Muscle layer of duodenum (tissue), 2 donors: Measurements from ENCODE around the gene YTHDC1.
A peak's percentile ranks its signal among the peaks of the same experiment; 100 is the strongest.

Source experiments
- H3K27ac ChIP-seq: one replicate; pipeline ENCODE4 v1.7.0; 2013; ENCODE audit warnings: mild to moderate bottlenecking, low read length
- H3K27me3 ChIP-seq: one replicate; pipeline ENCODE4 v1.7.0; 2013; ENCODE audit warnings: low read depth, mild to moderate bottlenecking, control low read depth, low read length
- H3K36me3 ChIP-seq, 2 donors: one replicate each; pipeline ENCODE4 v1.7.0; 2013; ENCODE audit warnings: low read length in 2 of 2, control low read depth in 1 of 2, mild to moderate bottlenecking in 1 of 2; ENCODE audit not compliant: insufficient read depth in 2 of 2, control insufficient read depth in 1 of 2
- H3K4me1 ChIP-seq, 2 donors: one replicate each; pipeline ENCODE4 v1.7.0; 2013; ENCODE audit warnings: low read length in 2 of 2, mild to moderate bottlenecking in 2 of 2, control low read depth in 1 of 2, moderate library complexity in 1 of 2; ENCODE audit not compliant: insufficient read depth in 2 of 2, control insufficient read depth in 1 of 2
- H3K4me3 ChIP-seq, 2 donors: one replicate each; pipeline ENCODE4 v1.7.0; 2013; ENCODE audit warnings: low read length in 2 of 2, low read depth in 1 of 2, mild to moderate bottlenecking in 1 of 2
- H3K9me3 ChIP-seq, 2 donors: one replicate each; pipeline ENCODE4 v1.7.0; 2013; ENCODE audit warnings: low read length in 2 of 2, control low read depth in 1 of 2, mild to moderate bottlenecking in 1 of 2; ENCODE audit not compliant: control insufficient read depth in 1 of 2
- donor health status: healthy.

The YTHDC1 gene

GRCh38 chr4:68373513-68373912 lies 23.6 kb upstream of the YTHDC1 start:
- Histone ChIP-seq H3K9me3 (no peaks in the 10 kb centered on the region), H3K27me3 (no peaks in the 10 kb centered on the region), H3K27ac (no peak overlapping the region), H3K4me3 (peak overlapping the region; percentile 48 to 51), H3K4me1 (peaks cover 0 to 4% of the 10 kb centered on the region in 2 donors), H3K36me3 (no peaks in the 10 kb centered on the region)

GRCh38 chr4:68372588-68372987 lies 22.7 kb upstream of the YTHDC1 start:
- Histone ChIP-seq H3K4me3 (no peak overlapping the region), H3K36me3 (no peaks in the 10 kb centered on the region), H3K4me1 (peaks cover 0 to 4% of the 10 kb centered on the region in 2 donors), H3K27ac (no peak overlapping the region), H3K9me3 (no peaks in the 10 kb centered on the region), H3K27me3 (no peaks in the 10 kb centered on the region)

- H3K27ac ChIP-seq, result no peak overlapping the region
- H3K9me3 ChIP-seq, result no peaks in the 10 kb centered on the region
- no peaks in the 10 kb centered on the region for H3K27me3 ChIP-seq
- no peaks in the 10 kb centered on the region for H3K4me1 ChIP-seq
- H3K4me3 ChIP-seq, result no peak overlapping the region
- no peaks in the 10 kb centered on the region for H3K36me3 ChIP-seq
These were observed 19.4 kb upstream of the YTHDC1 start for GRCh38 chr4:68369142-68369805.

- no peaks in the 10 kb centered on the region for H3K27me3 ChIP-seq
- no peaks in the 10 kb centered on the region for H3K4me1 ChIP-seq
- no peaks in the 10 kb centered on the region for H3K9me3 ChIP-seq
- no peak overlapping the region for H3K4me3 ChIP-seq
- H3K27ac ChIP-seq, result no peak overlapping the region
- H3K36me3 ChIP-seq, result no peaks in the 10 kb centered on the region
These were observed 18.8 kb upstream of the YTHDC1 start for GRCh38 chr4:68368691-68369131.

- no peaks in the 10 kb centered on the region for H3K36me3 ChIP-seq
- H3K4me3 ChIP-seq, result no peak overlapping the region
- H3K27ac ChIP-seq, result no peak overlapping the region
These were observed 17.9 kb upstream of the YTHDC1 start for GRCh38 chr4:68367835-68368234.

GRCh38 chr4:68366600-68366999 lies 16.7 kb upstream of the YTHDC1 start:
- H3K4me1 ChIP-seq, result no peaks in the 10 kb centered on the region
- no peaks in the 10 kb centered on the region for H3K9me3 ChIP-seq
- no peak overlapping the region for H3K4me3 ChIP-seq
- no peak overlapping the region for H3K27ac ChIP-seq
- H3K27me3 ChIP-seq, result no peaks in the 10 kb centered on the region
- H3K36me3 ChIP-seq, result no peaks in the 10 kb centered on the region

More at GRCh38 chr4:68367835-68368234, 17.9 kb upstream of the YTHDC1 start:
- Histone ChIP-seq H3K9me3 (no peaks in the 10 kb centered on the region), H3K27me3 (no peaks in the 10 kb centered on the region), H3K4me1 (no peaks in the 10 kb centered on the region)

- Histone ChIP-seq H3K36me3 (no peaks in the 10 kb centered on the region), H3K4me3 (no peak overlapping the region), H3K9me3 (no peaks in the 10 kb centered on the region), H3K27ac (no peak overlapping the region), H3K27me3 (no peaks in the 10 kb centered on the region), H3K4me1 (no peaks in the 10 kb centered on the region)
These were observed 15.2 kb upstream of the YTHDC1 start for GRCh38 chr4:68365068-68365467.

GRCh38 chr4:68361146-68361589 lies 11.3 kb upstream of the YTHDC1 start:
- no peaks in the 10 kb centered on the region for H3K4me1 ChIP-seq
- H3K27me3 ChIP-seq, result no peaks in the 10 kb centered on the region
- H3K27ac ChIP-seq, result no peak overlapping the region
- no peaks in the 10 kb centered on the region for H3K36me3 ChIP-seq
- no peaks in the 10 kb centered on the region for H3K9me3 ChIP-seq
- H3K4me3 ChIP-seq, result no peak overlapping the region

GRCh38 chr4:68360231-68360968 lies 10.5 kb upstream of the YTHDC1 start:
- no peaks in the 10 kb centered on the region for H3K4me1 ChIP-seq
- H3K4me3 ChIP-seq, result no peak overlapping the region
- no peaks in the 10 kb centered on the region for H3K27me3 ChIP-seq
- H3K36me3 ChIP-seq, result no peaks in the 10 kb centered on the region
- H3K9me3 ChIP-seq, result no peaks in the 10 kb centered on the region
- no peak overlapping the region for H3K27ac ChIP-seq

- Histone ChIP-seq H3K9me3 (no peaks in the 10 kb centered on the region), H3K4me1 (no peaks in the 10 kb centered on the region), H3K27ac (no peak overlapping the region), H3K36me3 (no peaks in the 10 kb centered on the region), H3K27me3 (no peaks in the 10 kb centered on the region), H3K4me3 (no peak overlapping the region)
These were observed 9.6 kb upstream of the YTHDC1 start for GRCh38 chr4:68359508-68359907.

GRCh38 chr4:68358988-68359387 lies 9.1 kb upstream of the YTHDC1 start:
- no peak overlapping the region for H3K27ac ChIP-seq
- H3K4me1 ChIP-seq, result no peaks in the 10 kb centered on the region
- no peaks in the 10 kb centered on the region for H3K9me3 ChIP-seq
- no peaks in the 10 kb centered on the region for H3K27me3 ChIP-seq
- H3K4me3 ChIP-seq, result no peak overlapping the region
- H3K36me3 ChIP-seq, result no peaks in the 10 kb centered on the region
